NCI-H1092 treated with DMSO at 0.1 percent for 48 hours (cell line): Measurements from ENCODE around the gene TULP4.
A peak's percentile ranks its signal among the peaks of the same experiment; 100 is the strongest.

Experiments used
- DNase-seq: peaks from one replicate; lab custom pipeline; 2025; lab: John Stamatoyannopoulos, UW

Gene TULP4

GRCh38 chr6:158559895-158560835, 247.9 kb downstream of the TULP4 start, which contains the start of gene TMEM181:
TMEM181 (plus strand) TSS chr6:158560091; CDS start chr6:158560225, 134 bp downstream.
- DNase-seq, result peak; percentile 61

GRCh38 chr6:158560836-158561320, 248.6 kb downstream of the TULP4 start:
- DNase-seq, result no peak
